ENCODE data around the gene MICAL2.
A peak's percentile ranks its signal among the peaks of the same experiment; 100 is the strongest.

Gene MICAL2

GRCh38 chr11:12174477-12175143, 64.2 kb downstream of the MICAL2 start:
- no peak for DNase-seq

DNA sequence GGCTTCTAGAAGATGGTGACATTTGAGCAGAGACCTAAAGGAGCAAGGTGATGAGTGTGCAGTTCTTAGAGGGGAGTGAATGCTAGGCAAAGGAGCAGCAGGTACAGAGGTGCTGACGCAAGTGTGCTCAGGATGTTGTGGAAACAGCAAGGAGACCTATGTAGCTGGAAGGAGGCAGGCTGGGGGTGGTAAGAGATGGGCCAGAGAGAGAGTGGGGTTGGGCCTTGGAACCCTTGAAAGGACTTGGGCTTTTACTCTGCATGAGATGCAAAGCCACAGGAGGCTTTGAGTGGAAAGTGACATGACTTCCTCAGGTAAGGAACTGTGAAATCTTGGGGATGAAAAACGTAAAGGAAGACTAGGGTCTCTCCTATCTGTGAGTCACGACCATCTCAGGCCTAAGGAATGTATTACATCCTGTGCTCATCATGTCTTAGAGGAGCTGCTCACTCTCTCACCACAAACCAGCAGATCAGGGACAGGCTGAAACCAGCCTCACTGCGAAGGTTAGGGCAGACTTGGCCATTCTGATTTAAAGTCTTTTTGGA, 65.4 kb downstream of the MICAL2 start:
- peak; percentile 15 for DNase-seq

DNA sequence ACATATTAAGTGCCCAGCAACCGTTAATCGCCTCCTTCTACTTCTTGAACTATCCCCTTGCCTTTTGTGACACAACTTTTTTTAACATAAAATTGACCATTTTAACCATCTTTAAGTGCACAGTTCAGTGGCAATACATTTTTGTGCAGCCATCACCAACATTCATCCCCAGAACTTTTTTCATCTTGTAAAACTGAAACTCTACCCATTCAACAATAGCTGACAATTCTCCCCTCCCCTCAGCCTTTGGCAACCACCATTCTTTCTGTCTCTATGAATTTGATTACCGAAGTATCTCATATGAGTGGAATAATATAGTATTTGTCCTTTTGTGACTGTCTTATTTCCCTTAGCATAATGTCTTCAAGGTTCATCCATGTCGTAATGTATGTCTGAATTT, 66.0 kb downstream of the MICAL2 start:
- DNase-seq = no peak

DNA sequence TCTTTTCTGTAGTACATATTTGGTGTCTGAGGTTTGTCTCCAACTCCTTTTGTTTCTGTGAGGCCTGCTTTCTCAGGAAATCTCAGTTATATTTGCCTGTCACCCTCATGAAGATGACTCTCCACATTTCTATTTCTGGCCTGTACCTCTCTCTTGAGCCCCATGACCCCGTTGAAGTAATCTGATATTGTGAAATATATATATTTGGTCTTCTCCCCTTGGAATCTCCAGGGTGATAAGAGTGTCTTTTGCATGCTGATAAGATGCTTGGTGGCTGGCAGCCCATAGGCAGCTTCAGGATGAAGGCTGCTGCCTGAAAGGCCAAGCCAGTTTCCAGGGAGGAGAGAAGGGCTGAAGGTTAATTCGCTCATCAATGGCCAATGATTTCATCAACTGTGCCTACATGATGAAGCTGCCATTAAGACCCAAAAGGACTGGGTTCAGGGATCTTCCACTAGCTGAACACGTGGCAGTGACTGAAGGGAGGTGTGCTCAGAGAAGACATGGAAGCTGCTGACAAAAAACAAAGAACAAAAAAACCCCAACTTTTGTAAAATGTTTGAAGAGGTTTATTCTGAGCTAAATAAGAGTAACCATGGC, 67.4 kb downstream of the MICAL2 start:
- DNase-seq = no peak

DNA sequence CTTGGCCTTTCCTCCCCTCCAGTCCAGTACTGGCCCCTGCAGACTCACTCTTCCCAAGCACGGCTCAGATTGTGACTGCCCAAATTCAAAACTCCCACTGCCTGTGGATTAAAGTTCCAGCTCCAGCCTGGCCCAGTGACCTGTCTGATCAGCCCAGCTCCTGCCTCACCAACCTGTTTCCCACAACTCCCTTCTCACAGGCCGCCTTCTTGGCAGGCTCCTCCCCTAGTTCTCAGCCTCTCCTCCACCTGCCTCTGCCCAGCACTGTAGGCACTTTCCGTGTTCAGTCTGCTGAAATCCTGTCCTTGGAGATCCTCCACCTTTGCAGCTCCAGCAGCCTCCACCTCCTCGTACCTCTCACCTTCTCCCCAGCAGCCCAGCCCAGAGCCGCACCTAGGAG, 68.6 kb downstream of the MICAL2 start:
- DNase-seq = peak; percentile 21

GRCh38 chr11:12179531-12179930, 69.1 kb downstream of the MICAL2 start:
- no peak for DNase-seq

GRCh38 chr11:12180257-12181205, 70.1 kb downstream of the MICAL2 start:
- DNase-seq = no peak

DNA sequence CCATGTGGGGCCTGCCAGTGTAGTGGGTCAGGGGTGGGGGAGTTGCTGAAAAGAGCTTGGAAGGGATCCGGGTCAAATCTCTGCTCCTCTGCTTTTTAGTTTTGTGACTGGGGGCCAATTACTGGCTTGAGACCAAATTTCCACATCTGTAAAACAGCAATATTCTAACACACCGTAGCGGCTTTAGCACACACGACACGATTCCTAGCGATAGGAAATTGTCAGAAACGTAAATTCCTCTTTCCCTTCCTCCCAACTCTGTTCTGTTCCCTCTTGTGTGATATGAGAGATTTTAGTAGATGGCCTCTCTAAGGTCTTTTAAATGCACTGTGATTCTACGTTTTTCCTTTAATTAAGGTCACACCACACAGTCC, 71.9 kb downstream of the MICAL2 start:
- no peak for DNase-seq

DNA sequence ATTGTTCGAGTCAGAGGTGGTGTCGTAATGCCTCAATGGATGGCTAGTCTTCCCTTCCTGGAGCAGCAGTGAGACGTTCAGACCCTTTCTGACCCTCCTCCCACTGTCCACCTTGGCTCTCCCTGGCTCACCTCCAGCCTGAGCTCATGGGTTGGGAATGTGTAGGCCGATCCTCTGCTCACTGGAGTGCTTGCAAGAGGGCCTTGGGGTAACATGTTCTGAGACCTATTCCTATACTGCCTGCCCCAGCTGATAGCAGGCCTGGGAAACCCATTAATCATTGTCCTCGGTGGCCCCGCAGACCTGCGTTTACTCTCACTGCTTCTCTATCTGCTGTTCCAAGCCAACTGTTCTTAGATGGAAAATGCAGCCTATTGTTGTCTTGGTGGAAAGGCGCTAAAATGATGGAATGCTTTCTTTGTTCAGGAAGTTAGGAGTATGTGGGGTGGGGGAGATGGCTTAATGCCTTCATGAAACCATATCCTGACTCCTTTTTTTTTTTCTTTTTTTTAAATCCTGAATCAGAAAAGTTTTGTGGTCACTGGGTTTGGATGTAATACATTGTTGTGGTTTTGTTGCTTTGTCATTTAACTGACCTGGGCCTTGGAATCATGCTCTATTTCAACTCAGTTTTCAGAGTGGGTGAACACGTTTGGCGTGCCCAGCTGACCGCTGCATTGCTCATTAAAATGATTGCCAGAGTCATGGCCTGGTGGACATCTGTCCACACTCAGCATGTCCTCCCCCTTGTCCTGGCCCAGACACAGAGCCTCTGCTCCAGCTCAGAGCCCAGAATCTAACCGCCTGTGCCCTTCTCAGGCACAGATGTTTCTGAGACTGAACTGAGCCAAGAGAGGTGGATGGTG, 72.5 kb downstream of the MICAL2 start:
- no peak for DNase-seq

DNA sequence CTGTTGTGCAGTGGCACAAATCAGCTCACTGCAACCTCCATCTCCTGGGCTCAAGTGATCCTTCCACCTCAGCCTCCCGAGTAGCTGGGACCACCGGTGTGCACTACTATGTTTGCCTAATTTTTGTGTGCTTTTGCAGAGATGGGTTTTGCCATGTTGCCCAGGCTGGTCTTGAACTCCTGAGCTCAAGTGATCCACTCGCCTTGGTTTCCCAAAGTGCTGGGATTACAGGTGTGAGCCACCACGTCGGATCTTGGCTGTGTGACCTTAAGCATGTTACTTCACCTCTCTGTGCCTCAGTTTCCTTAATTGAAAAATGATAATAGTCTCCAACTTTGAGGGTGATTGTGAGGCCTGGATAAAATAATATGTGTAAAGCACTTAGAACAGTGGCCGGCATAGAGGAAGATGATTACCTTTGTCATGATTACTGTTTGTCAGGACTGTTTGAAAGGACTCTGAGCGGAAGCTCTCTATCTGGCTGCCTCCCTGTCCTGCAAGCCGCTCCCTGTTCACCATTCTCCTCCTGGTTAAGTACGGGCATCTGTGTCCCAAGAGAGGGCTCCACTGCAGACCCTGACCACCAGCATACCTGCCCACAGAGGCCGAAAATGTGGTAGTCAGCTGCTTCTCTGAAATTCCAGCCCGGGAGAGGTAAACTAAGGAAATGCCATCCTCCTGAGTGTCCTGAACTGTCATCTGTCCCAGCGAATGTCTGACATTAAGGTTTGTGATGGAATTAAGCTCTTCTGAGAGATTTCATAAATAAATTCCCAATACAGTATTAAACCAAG, 73.6 kb downstream of the MICAL2 start:
- DNase-seq = no peak

GRCh38 chr11:12184699-12185098, 74.3 kb downstream of the MICAL2 start:
- no peak for DNase-seq

DNA sequence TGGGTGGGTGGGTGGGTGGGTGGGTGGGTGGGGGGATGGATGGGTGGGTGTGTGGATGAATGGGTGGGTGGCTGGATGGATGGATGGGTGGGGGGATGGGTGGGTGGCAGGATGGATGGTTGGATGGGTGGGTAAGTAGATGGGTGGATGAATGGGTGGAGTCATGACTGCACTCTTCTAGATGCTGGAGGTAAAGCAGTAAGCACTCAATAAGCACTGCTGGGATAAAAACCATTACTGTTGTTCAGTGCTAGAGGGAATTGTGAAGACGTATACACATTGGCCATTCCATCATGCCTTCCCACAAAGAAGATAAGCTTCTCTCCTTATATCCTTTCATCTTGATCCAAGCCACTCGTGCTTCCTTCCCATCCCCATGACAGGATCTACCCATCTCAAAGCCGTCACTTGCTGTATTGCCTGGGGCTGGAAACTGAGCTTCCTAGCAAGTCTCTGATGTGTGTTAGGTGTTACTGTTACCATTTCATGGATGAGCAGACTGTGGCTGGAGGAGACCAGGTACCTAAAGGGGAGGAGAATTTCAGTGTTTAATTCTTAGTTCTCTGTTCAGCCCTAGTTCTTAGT, 74.8 kb downstream of the MICAL2 start:
- DNase-seq = no peak

DNA sequence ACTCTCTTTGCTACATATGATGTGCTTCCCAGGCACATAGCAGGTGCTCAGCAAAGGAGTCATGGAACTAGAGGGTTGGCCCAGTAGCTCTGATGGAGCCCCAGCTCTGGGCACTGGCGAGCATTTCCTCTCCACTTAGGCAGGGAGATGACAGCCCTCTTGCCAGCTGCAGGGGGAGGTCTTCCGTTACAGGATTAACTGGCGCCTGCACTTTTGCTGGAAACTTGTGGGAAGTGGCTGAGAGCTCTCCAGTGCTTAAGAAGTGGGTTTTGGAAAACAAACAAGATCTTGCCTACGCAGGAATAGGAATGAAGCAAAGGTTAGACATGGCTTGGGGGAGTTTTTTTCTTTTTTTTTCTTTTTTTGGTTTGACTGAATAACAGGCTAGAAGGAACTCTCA, 75.5 kb downstream of the MICAL2 start:
- DNase-seq = no peak

DNA sequence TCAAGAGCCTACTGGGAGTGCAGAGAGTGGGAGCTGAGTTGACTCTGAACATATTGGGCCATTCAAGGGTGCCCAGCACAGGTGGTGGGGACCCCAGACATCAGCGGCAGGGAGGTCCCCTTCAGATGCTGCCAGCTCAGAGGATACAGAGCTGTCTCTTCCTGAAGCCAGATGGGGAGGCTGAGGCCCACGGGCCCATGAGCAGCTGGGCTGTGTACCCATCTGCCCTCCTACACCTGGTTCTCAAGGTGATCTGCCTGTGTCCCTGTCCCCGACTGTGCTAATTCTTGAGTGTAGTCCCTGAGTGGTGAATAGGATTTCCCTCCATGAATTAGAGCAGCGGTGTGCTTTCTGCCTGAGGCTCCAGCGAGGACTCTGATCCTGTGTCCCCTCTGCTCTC, 76.3 kb downstream of the MICAL2 start:
- DNase-seq = no peak

GRCh38 chr11:12187399-12187798, 77.0 kb downstream of the MICAL2 start:
- no peak for DNase-seq

DNA sequence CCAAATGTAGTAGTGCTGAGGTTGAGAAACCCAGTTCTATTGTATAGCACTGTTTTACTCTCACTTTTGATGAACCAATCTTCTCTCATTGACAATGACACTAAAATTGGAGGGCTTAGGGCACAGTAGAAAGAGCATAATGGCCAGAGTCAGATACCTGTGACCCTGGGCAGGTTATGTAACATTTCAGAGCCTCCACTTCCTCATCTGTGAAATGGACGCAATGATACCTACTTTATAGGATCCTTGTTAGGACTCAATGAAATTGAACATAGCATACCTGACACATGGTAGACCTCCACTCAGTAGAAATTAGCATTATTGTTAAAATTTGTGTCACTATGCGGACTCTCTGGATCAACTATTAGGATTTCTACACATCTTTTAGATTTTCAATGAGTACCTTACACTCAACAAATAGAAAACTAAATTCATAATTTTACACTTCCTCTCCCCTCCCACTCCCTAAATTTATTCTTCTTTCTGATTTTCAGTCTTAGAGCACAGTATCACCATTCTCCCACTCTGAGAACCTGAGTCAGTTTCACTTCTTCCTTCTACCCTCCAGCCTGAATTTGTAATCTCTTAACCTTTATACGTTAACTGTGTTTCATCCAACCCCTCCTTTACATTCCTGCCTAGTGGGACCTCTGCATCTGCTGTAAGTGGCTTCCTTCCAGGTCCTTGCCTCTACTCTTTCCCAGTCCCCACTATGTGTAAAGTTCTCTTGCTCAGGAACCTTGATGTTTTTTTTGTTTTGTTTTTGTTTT, 78.3 kb downstream of the MICAL2 start:
- no peak for DNase-seq

DNA sequence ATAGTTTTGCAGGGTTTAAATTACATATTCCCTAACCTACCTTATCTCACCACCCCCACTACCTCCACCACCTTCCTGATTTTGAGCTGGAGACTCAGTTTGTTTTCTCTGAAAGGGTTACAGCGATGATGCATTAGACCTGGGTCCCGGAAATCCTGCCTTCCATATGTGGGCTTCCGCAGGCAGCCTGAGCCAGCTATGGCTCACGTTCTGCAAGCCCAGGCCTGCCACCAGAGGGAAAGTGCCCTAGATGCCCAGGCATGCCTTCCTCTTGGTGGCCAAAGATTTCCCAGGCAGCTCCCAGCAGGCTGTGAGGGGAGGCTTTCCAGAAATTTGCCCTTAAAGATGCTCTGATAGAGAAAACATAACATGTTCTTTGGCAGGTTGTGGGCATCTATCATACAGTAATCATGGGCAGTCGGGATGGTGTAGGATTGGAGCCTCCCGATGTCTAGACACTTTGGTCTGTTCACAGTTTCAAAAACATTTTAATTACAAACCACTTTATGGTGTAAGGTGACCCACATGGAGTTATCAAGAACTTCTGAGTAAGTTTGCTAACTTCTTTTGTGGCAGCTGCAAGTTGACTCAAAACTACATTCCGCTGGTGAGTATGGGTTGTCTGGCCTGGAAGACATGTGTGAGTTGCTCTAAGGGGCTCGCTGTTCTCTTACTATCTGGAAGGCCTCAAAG, 79.3 kb downstream of the MICAL2 start:
- DNase-seq = peak; percentile 62

DNA sequence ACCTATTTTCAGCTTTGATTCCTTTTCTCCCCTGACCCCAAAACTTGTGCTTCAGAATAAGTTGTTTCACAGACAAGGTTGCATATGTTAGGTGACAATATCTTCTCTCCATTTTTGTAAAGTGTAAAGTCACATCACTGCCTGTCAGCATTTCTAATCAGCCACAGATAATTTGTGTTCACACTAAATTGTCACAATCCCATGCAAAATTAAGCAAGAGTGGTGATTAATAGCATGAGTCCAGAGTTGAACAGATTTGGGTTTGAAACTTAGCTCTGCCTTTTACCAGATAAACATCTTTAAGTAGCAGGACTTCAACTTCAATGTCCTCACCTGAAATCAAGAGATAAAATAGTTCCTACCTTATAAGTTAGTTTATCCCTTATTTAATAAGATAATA, 80.1 kb downstream of the MICAL2 start:
- DNase-seq = no peak

- no peak for DNase-seq
Observed at GRCh38 chr11:12192794-12193514, 82.6 kb downstream of the MICAL2 start.

Data from CD4-positive, alpha-beta T cell treated with Interleukin-17A for 4 hours (primary cell).